PC-9 (cell line): ENCODE data around the gene OR51G2. TPM values are rescaled to one million over a fixed set of nuclear protein-coding genes. Genes with fewer than 3 reads are reported as not detected.

Experiments used
- BruUV-seq: library from RNA; stranded (reverse); fragments of 400-500 nt; replicated peaks from 2 replicates; lab custom pipeline; 2021; lab: Mats Ljungman, UMichigan
- CTCF ChIA-PET: fragments of 300-600 bp; sonication (Branson Sonifier 250); formaldehyde crosslinking; loops from one replicate; lab custom pipeline; 2022; ENCODE audit warnings: antibody characterized with exemption; lab: Charles Lee
- POLR2A ChIA-PET: fragments of 300-600 bp; sonication (Branson Sonifier 250); formaldehyde crosslinking; loops from one replicate; lab custom pipeline; 2022; ENCODE audit warnings: antibody characterized with exemption; ENCODE audit not compliant: unreplicated experiment; lab: Charles Lee
- DNase-seq, 2 experiments: peaks; one replicate each; pipeline versions ENCODE4 v3.0.0 to v3.0.0-alpha.2; 2015 to 2022; ENCODE audit warnings: mixed read lengths in 1 of 2
- H2AFZ ChIP-seq: fragments of 200-600 bp; sonication (generic); 2 replicates; pipeline ENCODE4 v1.8.1; 2017; ENCODE audit warnings: antibody characterized with exemption
- H3F3A ChIP-seq: fragments of 200-600 bp; sonication (generic); 2 replicates; pipeline ENCODE4 v1.8.1; 2017; ENCODE audit warnings: antibody characterized with exemption, mild to moderate bottlenecking, low read depth; ENCODE audit not compliant: insufficient read depth
- H3K27ac ChIP-seq: fragments of 200-600 bp; sonication (generic); 2 replicates; pipeline ENCODE4 v1.6.1; 2016; ENCODE audit warnings: mixed run types
- H3K27me3 ChIP-seq: fragments of 200-600 bp; sonication (generic); 2 replicates; pipeline ENCODE4 v1.6.1; 2016; ENCODE audit warnings: low read depth, mixed run types; ENCODE audit not compliant: insufficient read depth
- H3K36me3 ChIP-seq: fragments of 200-600 bp; sonication (generic); 2 replicates; pipeline ENCODE4 v1.6.1; 2016; ENCODE audit warnings: low read depth, mixed run types
- H3K4me1 ChIP-seq: fragments of 200-600 bp; sonication (generic); replicated peaks from 2 replicates; pipeline ENCODE4 v1.6.1; 2016; ENCODE audit warnings: mixed run types; ENCODE audit not compliant: insufficient read depth
- H3K4me2 ChIP-seq: fragments of 200-600 bp; sonication (generic); 2 replicates; pipeline ENCODE4 v1.6.1; 2017; ENCODE audit warnings: mixed run types
- H3K4me3 ChIP-seq: fragments of 200-600 bp; sonication (generic); 2 replicates; pipeline ENCODE4 v1.6.1; 2016; ENCODE audit warnings: mixed run types
- H3K79me2 ChIP-seq: fragments of 200-600 bp; sonication (generic); 2 replicates; pipeline ENCODE4 v1.6.1; 2017; ENCODE audit warnings: low read depth, mixed run types
- H3K9me2 ChIP-seq: fragments of 200-600 bp; sonication (generic); 2 replicates; pipeline ENCODE4 v1.8.1; 2017; ENCODE audit warnings: mild to moderate bottlenecking; ENCODE audit not compliant: insufficient read depth
- H3K9me3 ChIP-seq: fragments of 200-600 bp; sonication (generic); 2 replicates; pipeline ENCODE4 v1.8.1; 2016; ENCODE audit warnings: low read depth; ENCODE audit not compliant: insufficient read depth
- H4K20me1 ChIP-seq: fragments of 200-600 bp; sonication (generic); 2 replicates; pipeline ENCODE4 v1.8.1; 2017; ENCODE audit not compliant: insufficient read depth
- CTCF ChIP-seq: fragments of 200-600 bp; sonication (generic); conservative IDR thresholded peaks from 2 replicates; pipeline ENCODE4 v1.6.1; 2017; ENCODE audit warnings: mixed run types, antibody characterized with exemption, mild to moderate bottlenecking, moderate library complexity
- EZH2 ChIP-seq: fragments of 200-600 bp; sonication (generic); IDR thresholded peaks from 2 replicates; pipeline ENCODE4 v1.8.0; 2017; ENCODE audit warnings: antibody characterized with exemption, low read depth
- intact Hi-C: fragments of 100-400 bp; cut with micrococcal nuclease; formaldehyde crosslinking; loops from one replicate; pipeline ENCODE4 v1.10.0; 2022; ENCODE audit not compliant: unreplicated experiment
- total RNA-seq: library from RNA; stranded (reverse); gene quantifications from 2 replicates; pipeline ENCODE4 v1.2.3, GENCODE V29; 2021

Gene OR51G2
- total RNA-seq, 1 experiment from 2014 or later: not detected

GRCh38 chr11:4903484-4903883, 15.7 kb downstream of the OR51G2 start, which contains the start of gene OR51A7:
Gene OR51A7 (plus strand): TSS chr11:4903783. CDS start chr11:4907370, 3,587 bp downstream.
- H3F3A ChIP-seq: no peaks in the 10 kb centered on the region
- no peaks in the 10 kb centered on the region for H3K79me2 ChIP-seq
- no peaks in the 10 kb centered on the region for H3K9me3 ChIP-seq
- H4K20me1 ChIP-seq: no peaks in the 10 kb centered on the region
- no peaks in the 10 kb centered on the region for H3K27me3 ChIP-seq
- H3K4me2 ChIP-seq: no peak within 1 kb of the TSS
- no peak within 1 kb of the TSS for H3K4me3 ChIP-seq
- H3K9me2 ChIP-seq: no peaks in the 10 kb centered on the region
- DNase-seq: no peak
- H2AFZ ChIP-seq: no peak within 1 kb of the TSS
- intact Hi-C loops: no loop called here
- ChIA-PET POLR2A (no interaction called here), CTCF (no interaction called here)
- no TSS peak for BruUV-seq
- H3K36me3 ChIP-seq: no peaks in the 10 kb centered on the region
- TF ChIP-seq CTCF: no peak
- TF ChIP-seq EZH2: no peak
- H3K4me1 ChIP-seq: no peaks in the 10 kb centered on the region
- no peak within 1 kb of the TSS for H3K27ac ChIP-seq

GRCh38 chr11:4891996-4892640, 27.0 kb downstream of the OR51G2 start:
- Histone ChIP-seq H3K27ac (no peak overlapping the region), H3K4me3 (no peak overlapping the region), H3K79me2 (no peaks in the 10 kb centered on the region), H3K4me2 (no peak overlapping the region), H3K36me3 (no peaks in the 10 kb centered on the region), H3K4me1 (no peaks in the 10 kb centered on the region), H3F3A (no peaks in the 10 kb centered on the region), H3K9me3 (no peaks in the 10 kb centered on the region), H4K20me1 (no peaks in the 10 kb centered on the region), H3K27me3 (no peaks in the 10 kb centered on the region), H2AFZ (no peak overlapping the region), H3K9me2 (no peaks in the 10 kb centered on the region)
- ChIA-PET CTCF (no interaction called here), POLR2A (no interaction called here)
- BruUV-seq: no TSS peak
- intact Hi-C loops: no loop called here
- TF ChIP-seq EZH2: no peak
- no peak for TF ChIP-seq CTCF
- DNase-seq: no peak

GRCh38 chr11:4890279-4890678, 28.9 kb downstream of the OR51G2 start:
- no peaks in the 10 kb centered on the region for H3K4me1 ChIP-seq
- POLR2A ChIA-PET: no interaction called here
- no peak for TF ChIP-seq CTCF
- TF ChIP-seq EZH2: no peak

More at GRCh38 chr11:4890279-4890678, 28.9 kb downstream of the OR51G2 start:
- H3K79me2 ChIP-seq: no peaks in the 10 kb centered on the region
- no peak overlapping the region for H2AFZ ChIP-seq
- no peaks in the 10 kb centered on the region for H3K9me3 ChIP-seq
- CTCF ChIA-PET: no interaction called here
- intact Hi-C loops: no loop called here
- H4K20me1 ChIP-seq: no peaks in the 10 kb centered on the region
- no peaks in the 10 kb centered on the region for H3F3A ChIP-seq
- no peak overlapping the region for H3K4me2 ChIP-seq
- no peaks in the 10 kb centered on the region for H3K9me2 ChIP-seq
- H3K27me3 ChIP-seq: no peaks in the 10 kb centered on the region
- DNase-seq: no peak
- no peaks in the 10 kb centered on the region for H3K36me3 ChIP-seq
- no peak overlapping the region for H3K27ac ChIP-seq
- no TSS peak for BruUV-seq
- no peak overlapping the region for H3K4me3 ChIP-seq
